Measurements from ENCODE around the gene SGCD.

DNA sequence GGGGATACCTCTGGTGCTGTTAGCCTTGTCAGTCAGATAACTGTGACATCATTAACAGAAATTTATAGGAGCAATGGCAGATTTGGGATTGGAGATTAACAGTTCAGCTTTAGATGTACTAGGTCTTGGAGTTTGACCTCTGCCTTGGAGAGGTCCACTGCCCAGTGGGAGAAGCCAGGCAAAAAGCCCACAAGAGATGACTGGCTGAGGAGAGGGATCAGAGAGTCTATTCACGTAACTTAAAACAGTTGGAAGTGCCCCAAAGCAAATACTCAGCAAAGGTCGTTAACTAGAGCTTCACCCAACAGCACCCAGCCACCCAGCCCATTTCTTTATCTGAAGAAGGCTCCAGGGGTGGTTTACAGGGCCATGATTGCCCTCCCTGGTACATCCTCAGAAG, 290.5 kb downstream of the SGCD start:
- TF ChIP-seq, protein P1, sequence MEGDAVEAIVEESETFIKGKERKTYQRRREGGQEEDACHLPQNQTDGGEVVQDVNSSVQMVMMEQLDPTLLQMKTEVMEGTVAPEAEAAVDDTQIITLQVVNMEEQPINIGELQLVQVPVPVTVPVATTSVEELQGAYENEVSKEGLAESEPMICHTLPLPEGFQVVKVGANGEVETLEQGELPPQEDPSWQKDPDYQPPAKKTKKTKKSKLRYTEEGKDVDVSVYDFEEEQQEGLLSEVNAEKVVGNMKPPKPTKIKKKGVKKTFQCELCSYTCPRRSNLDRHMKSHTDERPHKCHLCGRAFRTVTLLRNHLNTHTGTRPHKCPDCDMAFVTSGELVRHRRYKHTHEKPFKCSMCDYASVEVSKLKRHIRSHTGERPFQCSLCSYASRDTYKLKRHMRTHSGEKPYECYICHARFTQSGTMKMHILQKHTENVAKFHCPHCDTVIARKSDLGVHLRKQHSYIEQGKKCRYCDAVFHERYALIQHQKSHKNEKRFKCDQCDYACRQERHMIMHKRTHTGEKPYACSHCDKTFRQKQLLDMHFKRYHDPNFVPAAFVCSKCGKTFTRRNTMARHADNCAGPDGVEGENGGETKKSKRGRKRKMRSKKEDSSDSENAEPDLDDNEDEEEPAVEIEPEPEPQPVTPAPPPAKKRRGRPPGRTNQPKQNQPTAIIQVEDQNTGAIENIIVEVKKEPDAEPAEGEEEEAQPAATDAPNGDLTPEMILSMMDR (IDR thresholded peaks at IDR 0.05; ENCODE audit: insufficient read depth, low read length), result no peak
- no peak for TF ChIP-seq POLR2AphosphoS5 (IDR thresholded peaks at IDR 0.05; ENCODE audit: low read depth)
